ENCODE results near the gene FOSL1.

DNA sequence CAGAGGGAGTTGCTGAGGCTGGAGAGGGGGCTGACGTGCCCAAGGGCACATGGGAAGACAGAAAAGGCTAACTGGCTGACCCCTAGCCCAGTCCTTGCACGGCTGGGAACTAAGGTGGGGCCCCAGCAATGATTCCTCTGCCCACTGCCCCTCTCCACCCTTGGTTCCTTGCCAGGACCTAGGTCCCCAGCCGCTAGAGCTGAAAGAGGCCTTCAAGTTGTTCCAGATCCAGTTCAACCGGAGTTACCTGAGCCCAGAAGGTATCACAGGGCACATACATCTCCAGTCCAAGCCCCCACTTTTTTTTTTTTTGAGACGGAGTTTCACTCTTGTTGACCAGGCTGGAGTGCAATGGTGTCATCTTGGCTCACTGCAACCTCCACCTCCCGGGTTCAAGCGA, 20.2 kb downstream of the FOSL1 start:
- TF ChIP-seq FOXK2 (IDR thresholded peaks at IDR 0.05) (no peak), ELF4 (IDR thresholded peaks at IDR 0.05) (no peak), SP1 (IDR thresholded peaks at IDR 0.05) (no peak), ARNT (IDR thresholded peaks at IDR 0.05) (no peak), SUZ12 (IDR thresholded peaks at IDR 0.05) (no peak), HDGF (IDR thresholded peaks at IDR 0.05; ENCODE audit: borderline replicate concordance) (no peak), BHLHE40 (IDR thresholded peaks at IDR 0.05; ENCODE audit: borderline replicate concordance) (no peak), FOXA1 (IDR thresholded peaks at IDR 0.05) (no peak), NFRKB (IDR thresholded peaks at IDR 0.05) (no peak), L3MBTL2 (conservative IDR thresholded peaks at IDR 0.05) (no peak), FOXM1 (IDR thresholded peaks at IDR 0.05; ENCODE audit: borderline replicate concordance) (no peak), TARDBP (IDR thresholded peaks at IDR 0.05) (no peak), LEF1 (IDR thresholded peaks at IDR 0.05; ENCODE audit: borderline replicate concordance) (no peak)
- TF ChIP-seq, protein P1, sequence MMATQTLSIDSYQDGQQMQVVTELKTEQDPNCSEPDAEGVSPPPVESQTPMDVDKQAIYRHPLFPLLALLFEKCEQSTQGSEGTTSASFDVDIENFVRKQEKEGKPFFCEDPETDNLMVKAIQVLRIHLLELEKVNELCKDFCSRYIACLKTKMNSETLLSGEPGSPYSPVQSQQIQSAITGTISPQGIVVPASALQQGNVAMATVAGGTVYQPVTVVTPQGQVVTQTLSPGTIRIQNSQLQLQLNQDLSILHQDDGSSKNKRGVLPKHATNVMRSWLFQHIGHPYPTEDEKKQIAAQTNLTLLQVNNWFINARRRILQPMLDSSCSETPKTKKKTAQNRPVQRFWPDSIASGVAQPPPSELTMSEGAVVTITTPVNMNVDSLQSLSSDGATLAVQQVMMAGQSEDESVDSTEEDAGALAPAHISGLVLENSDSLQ (IDR thresholded peaks at IDR 0.05), result no peak
